ENCODE data around the gene KDM4B. TPM values are rescaled to one million over a fixed set of nuclear protein-coding genes. Genes with fewer than 3 reads are reported as not detected.

Gene KDM4B
- total and polyA plus RNA-seq, 2 donors from 2014 or later: 6.6 to 35.7 TPM

DNA sequence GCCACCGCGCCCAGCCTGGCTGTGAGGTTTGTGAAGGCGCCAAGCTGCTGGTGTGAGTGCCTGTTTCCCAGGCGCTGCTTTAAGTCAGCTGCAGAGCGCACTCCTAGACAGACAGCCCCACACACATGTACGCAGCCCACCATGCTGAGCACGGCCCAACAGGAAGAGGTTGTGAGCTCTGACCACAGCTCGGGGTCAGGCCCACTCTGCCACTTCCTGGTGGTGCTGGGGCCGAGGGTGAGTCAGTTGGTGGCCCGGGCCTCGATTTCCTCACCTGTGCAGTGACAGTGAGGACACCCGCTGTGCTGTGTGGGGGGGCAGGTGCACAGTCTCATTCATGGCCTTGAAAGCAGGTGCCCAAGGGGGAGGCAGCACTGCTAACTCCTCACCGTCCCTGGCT lies 106.7 kb downstream of the KDM4B start:
- no peaks in the 10 kb centered on the region for H3K4me1 ChIP-seq (ENCODE audit: control insufficient read depth in 2 of 3, insufficient read depth in 2 of 3, low read depth in 1 of 3, low read length in 3 of 3)
- no peak overlapping the region for H3K4me3 ChIP-seq (ENCODE audit: low read length in 3 of 3)
- TF ChIP-seq, protein P1, sequence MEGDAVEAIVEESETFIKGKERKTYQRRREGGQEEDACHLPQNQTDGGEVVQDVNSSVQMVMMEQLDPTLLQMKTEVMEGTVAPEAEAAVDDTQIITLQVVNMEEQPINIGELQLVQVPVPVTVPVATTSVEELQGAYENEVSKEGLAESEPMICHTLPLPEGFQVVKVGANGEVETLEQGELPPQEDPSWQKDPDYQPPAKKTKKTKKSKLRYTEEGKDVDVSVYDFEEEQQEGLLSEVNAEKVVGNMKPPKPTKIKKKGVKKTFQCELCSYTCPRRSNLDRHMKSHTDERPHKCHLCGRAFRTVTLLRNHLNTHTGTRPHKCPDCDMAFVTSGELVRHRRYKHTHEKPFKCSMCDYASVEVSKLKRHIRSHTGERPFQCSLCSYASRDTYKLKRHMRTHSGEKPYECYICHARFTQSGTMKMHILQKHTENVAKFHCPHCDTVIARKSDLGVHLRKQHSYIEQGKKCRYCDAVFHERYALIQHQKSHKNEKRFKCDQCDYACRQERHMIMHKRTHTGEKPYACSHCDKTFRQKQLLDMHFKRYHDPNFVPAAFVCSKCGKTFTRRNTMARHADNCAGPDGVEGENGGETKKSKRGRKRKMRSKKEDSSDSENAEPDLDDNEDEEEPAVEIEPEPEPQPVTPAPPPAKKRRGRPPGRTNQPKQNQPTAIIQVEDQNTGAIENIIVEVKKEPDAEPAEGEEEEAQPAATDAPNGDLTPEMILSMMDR (IDR thresholded peaks at IDR 0.05; ENCODE audit: borderline replicate concordance, extremely low read depth, insufficient read depth): no peak
- intact Hi-C loops (cut with DNase I): no loop called here
- H3K9me3 ChIP-seq (ENCODE audit: control insufficient read depth in 2 of 3, insufficient read depth in 1 of 3, low read length in 3 of 3): no peaks in the 10 kb centered on the region
- FAIRE-seq (no peak), DNase-seq (no peak)
- no peaks in the 10 kb centered on the region for H3K27me3 ChIP-seq (ENCODE audit: control insufficient read depth, insufficient read depth, low read length)
- no peak overlapping the region for H3K27ac ChIP-seq (ENCODE audit: low read depth in 2 of 2, low read length in 2 of 2)
- peaks cover 0 to 27% (median 10%) of the 10 kb centered on the region in 3 donors for H3K36me3 ChIP-seq (ENCODE audit: control insufficient read depth in 2 of 3, insufficient read depth in 3 of 3, low read length in 3 of 3)
- no peak overlapping the region for H3K9ac ChIP-seq (ENCODE audit: low read length in 3 of 3)

DNA sequence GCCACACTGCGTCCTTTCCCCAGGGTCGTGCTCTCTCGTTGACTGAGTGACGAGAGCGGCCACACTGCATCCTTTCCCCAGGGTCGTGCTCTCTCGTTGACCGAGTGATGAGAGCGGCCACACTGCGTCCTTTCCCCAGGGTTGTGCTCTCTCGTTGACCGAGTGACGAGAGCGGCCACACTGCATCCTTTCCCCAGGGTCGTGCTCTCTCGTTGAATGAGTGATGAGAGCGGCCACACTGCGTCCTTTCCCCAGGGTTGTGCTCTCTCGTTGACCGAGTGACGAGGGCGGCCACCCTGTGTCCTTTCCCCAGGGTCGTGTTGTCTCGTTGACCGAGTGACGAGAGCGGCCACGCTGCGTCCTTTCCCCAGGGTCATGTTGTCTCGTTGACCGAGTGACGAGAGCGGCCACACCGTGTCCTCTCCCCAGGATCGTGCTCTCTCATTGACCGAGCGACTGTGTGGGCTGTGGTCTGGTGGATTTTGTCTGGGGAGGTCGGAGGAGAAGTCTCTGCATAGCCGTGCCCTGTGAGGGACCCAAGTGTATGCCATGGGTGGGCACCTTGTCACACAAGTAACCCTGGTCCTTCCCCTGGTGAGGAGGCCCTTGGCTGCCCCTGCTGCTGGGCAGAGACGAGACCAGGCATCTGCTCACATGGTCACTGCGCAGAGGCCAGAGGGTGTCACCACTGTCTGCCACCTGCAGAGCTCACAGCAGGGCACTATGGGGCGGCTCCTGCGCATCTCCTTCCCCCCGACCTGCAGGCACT lies 107.7 kb downstream of the KDM4B start:
- H3K9ac ChIP-seq (ENCODE audit: low read length in 3 of 3): no peak overlapping the region
- H3K27me3 ChIP-seq (ENCODE audit: control insufficient read depth, insufficient read depth, low read length): no peaks in the 10 kb centered on the region
- H3K4me1 ChIP-seq (ENCODE audit: control insufficient read depth in 2 of 3, insufficient read depth in 2 of 3, low read depth in 1 of 3, low read length in 3 of 3): no peaks in the 10 kb centered on the region
- H3K4me3 ChIP-seq (ENCODE audit: low read length in 3 of 3): no peak overlapping the region
- DNase-seq (no peak), FAIRE-seq (no peak)
- peaks cover 0 to 29% (median 10%) of the 10 kb centered on the region in 3 donors for H3K36me3 ChIP-seq (ENCODE audit: control insufficient read depth in 2 of 3, insufficient read depth in 3 of 3, low read length in 3 of 3)
- TF ChIP-seq, protein P1 (IDR thresholded peaks at IDR 0.05; ENCODE audit: borderline replicate concordance, extremely low read depth, insufficient read depth): no peak
- intact Hi-C loops (cut with DNase I): no loop called here
- H3K27ac ChIP-seq (ENCODE audit: low read depth in 2 of 2, low read length in 2 of 2): no peak overlapping the region
- no peaks in the 10 kb centered on the region for H3K9me3 ChIP-seq (ENCODE audit: control insufficient read depth in 2 of 3, insufficient read depth in 1 of 3, low read length in 3 of 3)

DNA sequence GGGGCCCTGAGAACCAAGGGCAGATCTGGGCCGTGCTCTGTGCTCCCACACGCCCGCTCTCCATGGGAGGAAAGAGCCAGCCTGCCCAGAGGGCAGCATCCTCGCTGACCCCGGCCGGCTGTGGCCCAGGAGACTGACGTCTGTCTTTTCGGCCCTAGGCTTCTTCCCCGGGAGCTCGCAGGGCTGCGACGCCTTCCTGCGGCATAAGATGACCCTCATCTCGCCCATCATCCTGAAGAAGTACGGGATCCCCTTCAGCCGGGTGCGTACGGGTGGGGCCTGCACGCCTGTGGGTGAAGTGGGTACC lies 108.2 kb downstream of the KDM4B start:
- Histone ChIP-seq H3K36me3 (ENCODE audit: control insufficient read depth in 2 of 3, insufficient read depth in 3 of 3, low read length in 3 of 3) (peaks cover 0 to 31% (median 10%) of the 10 kb centered on the region in 3 donors), H3K9ac (ENCODE audit: low read length in 3 of 3) (no peak overlapping the region), H3K4me3 (ENCODE audit: low read length in 3 of 3) (no peak overlapping the region), H3K27ac (ENCODE audit: low read depth in 2 of 2, low read length in 2 of 2) (no peak overlapping the region), H3K27me3 (ENCODE audit: control insufficient read depth, insufficient read depth, low read length) (no peaks in the 10 kb centered on the region), H3K9me3 (ENCODE audit: control insufficient read depth in 2 of 3, insufficient read depth in 1 of 3, low read length in 3 of 3) (no peaks in the 10 kb centered on the region), H3K4me1 (ENCODE audit: control insufficient read depth in 2 of 3, insufficient read depth in 2 of 3, low read depth in 1 of 3, low read length in 3 of 3) (no peaks in the 10 kb centered on the region)
- intact Hi-C loops (cut with DNase I): no loop called here
- no peak for DNase-seq
- no peak for FAIRE-seq
- TF ChIP-seq, protein P1 (IDR thresholded peaks at IDR 0.05; ENCODE audit: borderline replicate concordance, extremely low read depth, insufficient read depth): no peak
